AG08395 (cell line): Measurements from ENCODE around the gene ENTREP3.
A peak's percentile ranks its signal among the peaks of the same experiment; 100 is the strongest.
"Not testable (repeated sequence)": the region's sequence is repeated elsewhere in the genome, so short reads cannot be mapped to it uniquely, and the experiment has no call there.

Experiments used
- DNase-seq: peaks from one replicate; pipeline ENCODE4 v3.0.0; 2012; ENCODE audit warnings: mixed read lengths, low spot score

Gene ENTREP3, protein sequence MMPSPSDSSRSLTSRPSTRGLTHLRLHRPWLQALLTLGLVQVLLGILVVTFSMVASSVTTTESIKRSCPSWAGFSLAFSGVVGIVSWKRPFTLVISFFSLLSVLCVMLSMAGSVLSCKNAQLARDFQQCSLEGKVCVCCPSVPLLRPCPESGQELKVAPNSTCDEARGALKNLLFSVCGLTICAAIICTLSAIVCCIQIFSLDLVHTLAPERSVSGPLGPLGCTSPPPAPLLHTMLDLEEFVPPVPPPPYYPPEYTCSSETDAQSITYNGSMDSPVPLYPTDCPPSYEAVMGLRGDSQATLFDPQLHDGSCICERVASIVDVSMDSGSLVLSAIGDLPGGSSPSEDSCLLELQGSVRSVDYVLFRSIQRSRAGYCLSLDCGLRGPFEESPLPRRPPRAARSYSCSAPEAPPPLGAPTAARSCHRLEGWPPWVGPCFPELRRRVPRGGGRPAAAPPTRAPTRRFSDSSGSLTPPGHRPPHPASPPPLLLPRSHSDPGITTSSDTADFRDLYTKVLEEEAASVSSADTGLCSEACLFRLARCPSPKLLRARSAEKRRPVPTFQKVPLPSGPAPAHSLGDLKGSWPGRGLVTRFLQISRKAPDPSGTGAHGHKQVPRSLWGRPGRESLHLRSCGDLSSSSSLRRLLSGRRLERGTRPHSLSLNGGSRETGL

DNA sequence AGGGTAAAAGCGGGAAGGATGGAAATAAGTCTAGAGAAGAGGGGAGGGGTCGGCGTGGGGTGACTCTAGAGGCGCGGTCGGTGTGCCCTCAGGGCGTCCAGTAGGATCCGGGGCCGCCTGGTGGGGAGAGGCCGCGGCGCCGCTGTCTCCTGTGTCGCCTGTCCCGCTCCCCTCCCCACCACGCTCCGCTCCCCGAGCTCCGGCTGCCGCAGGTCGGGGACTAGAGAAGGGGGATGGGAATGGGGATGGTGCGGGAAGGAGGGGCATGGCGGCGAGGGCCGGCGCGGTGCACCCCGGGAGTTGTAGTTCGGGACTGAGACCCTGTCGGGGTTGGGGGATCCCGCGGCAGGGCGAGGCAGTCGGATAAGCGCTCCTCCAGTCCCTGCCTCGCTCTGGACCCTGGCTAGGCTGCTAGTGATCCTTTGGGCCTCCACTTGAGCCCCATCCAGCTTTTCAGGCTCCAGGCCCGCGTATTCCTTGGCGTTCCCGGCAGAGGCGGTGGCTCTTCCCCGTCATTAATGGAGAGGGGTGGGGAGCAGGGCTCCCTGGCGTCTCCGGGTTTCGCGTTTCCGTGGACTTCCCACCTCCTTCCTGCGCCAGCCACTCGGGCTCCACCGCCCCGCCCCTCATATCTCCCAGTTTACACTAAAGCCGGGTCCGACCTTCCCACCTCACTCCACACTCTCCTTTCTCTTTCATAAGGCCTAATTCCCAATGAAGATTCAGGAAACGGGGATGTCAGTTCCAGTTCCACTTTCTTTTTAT, at the start of gene ENTREP3:
Gene ENTREP3 (minus strand): TSS at position 241 of the 765 bp plus-strand sequence. CDS start 606 bp downstream, outside the sequence.
- DNase-seq: peak; percentile 89

DNA sequence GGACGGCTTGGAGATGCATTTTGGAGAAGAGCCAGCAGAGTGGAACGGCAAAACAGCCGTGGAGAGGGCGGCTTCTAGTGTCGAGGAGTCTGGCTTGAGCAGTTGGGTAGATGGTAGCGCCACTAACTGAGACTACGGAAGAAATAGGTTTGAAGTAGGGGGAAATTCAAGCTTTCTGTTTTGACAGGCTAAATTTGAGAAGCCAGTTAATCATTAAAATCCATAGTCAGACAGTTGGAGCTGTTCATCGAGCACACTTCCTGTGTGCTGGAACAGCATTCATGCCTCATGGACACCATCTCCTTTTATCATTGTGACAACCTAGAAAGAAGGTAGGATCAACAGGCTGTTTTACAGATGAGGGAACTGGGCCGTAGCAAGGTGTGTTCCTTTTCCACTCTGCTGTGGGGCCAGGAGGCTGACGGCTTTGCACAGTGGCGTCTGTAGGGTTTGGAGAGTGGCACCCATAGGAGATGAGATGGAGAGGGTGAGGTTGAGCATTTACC, 49.3 kb upstream of the ENTREP3 start:
- no peak for DNase-seq

DNA sequence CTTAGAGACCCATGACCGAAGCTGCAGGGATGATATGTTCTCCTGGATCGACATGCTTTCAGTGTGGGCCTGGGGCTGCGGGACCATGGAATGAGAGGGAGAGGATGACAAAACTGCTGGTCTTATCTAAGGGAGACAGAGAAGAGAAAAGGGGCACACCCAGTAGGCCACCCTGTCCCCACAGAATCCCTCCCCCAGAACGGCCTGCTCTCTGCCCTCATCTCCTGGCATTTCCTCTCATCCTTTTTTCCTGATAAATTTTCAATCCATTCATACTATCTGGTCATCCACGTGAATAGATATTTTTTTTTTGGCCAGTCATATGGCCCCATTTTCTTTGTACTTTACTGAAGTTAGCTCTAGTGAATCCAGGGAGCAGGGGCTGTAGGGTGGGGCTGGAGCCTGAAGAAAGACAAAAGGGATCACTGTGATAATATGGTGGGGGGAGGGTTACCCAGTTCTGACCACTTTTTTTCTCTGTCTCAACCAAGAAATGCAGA, 46.1 kb upstream of the ENTREP3 start, which contains the start of gene PKLR:
Gene PKLR (minus strand): TSS at position 97 of the 500 bp plus-strand sequence. CDS start 43 bp downstream, at position 54.
- DNase-seq: no peak

DNA sequence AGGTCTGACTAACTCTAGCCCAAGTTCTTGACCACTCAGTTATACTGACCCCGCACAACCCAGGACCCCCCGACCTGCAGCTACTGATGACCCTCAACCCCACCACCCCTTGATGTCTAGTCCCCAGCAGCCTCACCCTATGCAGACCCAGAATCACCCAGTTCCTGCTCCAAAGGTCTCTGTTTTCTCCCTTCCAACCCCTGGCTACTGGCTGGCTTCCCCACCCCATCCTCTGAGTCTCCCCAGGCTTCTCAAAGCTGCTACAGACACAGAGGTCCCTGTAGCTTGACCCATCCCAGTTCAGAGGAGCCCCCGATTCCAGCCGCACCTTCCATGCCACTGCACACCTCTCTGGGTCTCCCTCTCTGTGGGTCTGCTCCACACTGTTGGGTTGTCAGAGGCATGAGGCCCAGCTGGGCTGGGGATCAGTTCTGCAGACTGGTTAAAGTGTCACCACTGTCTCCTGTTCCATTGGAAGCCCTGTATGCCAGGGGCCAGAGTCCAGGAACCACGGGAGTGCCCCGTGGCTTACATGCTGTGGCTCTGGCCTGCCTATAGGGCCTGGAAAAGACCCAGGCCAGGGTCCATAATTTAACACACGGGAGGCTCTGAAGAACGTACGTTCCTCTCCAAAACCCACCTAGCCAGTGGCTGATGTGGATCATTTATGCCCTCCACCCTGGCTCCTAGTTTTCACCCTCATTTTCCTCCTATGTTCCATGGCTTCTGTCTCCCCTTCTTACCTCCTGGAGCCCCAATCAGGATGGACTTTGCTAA, 45.5 kb upstream of the ENTREP3 start:
- DNase-seq: no peak

DNA sequence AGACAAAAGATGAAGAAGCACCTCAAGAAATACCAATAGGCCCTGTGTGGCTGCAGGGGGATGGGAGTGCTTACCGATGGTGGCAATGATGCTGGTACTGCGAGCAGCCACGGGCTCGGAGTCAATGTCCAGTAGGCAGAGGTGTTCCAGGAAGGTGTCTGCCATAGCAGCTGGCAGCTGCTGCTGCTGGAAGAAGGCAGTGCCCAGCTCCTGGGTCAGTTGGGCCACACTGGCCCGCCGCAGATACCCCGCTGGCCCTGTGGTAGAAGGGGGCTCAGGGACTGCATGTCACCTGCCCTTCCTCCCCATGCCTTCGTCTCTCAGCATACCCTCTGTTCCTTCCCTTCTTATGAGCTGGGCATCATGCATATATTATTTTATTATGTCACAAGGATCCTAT, 44.7 kb upstream of the ENTREP3 start:
- DNase-seq: no peak

DNA sequence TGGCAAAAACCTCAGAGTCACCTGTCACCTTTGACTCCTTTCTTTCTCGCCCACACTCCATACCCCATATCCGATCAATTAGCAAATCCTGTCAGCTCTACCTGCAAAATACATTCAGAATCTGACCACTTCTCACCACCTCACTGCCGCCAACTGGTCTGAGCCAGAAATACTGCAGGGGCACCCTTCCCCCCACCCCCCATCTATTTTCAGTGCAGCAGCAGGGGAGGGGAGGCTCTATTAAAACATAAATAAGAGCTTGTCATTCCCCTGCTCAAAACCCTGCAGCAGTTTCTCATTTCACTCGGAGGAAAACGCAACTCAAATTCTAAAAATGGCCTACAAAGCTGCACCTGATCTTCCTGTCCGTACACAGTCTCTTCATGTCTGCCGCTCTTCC, 42.1 kb upstream of the ENTREP3 start:
- DNase-seq: no peak

DNA sequence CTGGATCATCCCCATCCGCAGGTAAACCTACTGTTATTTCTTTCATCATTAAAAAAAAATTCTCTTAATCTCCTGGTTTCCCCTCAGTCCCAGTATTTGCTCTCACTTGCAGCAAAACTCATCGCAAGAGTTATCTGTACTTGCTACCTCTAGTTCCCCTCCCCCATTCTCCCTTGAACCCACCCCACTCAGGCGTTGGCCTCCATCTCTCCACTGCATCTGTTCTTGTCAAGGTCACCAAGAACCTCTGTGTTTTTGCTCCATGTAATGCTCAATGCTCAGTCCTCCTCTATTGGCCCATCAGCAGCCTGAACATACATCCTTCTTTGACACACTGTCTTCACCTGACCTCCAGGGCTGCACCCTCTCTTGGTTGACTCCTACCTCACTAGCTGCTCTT, 41.4 kb upstream of the ENTREP3 start:
- DNase-seq: no peak

DNA sequence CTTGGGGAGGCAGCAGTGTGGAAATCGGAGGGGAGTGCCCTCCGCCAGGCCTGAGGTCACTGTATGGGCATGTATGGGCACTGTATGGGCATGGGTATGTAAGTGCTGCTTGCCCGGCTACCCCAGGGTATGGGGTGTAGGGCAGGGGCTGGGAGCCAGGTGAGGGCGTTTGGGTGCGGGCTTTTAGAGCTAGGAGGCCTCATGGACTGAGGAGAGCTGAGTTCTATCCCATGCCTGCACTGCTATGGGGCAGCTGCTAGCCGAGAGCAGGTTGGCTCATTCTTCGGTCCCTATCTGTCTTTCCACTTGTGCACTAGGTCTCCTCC, 40.6 kb upstream of the ENTREP3 start:
- no peak for DNase-seq

DNA sequence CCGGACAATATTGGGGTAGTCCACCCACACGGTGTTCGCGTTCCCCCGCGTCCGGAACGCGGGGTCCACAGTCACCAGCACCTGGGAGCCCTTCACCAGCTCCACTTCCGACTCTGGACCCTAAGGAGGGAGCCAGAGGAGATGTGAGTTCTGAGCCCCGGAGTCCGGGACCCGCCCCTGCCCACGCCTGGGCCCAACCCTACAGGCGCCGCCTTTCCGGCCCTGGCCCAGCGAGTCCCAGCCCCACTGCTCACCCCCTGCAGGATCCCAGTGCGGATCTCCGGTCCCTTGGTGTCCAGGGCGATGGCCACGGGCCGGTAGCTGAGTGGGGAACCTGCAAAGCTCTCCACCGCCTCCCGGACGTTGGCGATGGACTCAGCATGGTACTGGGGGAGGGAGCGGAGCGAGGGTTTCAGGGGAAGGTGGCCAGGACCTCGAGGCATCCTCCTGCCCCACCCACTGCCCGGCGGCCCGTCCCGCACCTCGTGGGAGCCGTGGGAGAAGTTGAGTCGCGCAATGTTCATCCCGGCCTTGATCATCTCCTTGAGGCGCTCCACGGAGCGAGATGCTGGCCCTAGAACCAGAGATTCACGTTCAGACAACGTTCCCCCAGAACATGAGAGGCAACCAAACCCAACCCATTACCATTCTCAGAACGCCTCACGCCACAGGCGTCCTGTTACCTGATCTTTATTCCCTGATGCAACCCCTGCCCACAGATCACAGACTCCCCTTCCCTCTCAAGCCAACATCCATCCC, 40.1 kb upstream of the ENTREP3 start:
- no peak for DNase-seq

DNA sequence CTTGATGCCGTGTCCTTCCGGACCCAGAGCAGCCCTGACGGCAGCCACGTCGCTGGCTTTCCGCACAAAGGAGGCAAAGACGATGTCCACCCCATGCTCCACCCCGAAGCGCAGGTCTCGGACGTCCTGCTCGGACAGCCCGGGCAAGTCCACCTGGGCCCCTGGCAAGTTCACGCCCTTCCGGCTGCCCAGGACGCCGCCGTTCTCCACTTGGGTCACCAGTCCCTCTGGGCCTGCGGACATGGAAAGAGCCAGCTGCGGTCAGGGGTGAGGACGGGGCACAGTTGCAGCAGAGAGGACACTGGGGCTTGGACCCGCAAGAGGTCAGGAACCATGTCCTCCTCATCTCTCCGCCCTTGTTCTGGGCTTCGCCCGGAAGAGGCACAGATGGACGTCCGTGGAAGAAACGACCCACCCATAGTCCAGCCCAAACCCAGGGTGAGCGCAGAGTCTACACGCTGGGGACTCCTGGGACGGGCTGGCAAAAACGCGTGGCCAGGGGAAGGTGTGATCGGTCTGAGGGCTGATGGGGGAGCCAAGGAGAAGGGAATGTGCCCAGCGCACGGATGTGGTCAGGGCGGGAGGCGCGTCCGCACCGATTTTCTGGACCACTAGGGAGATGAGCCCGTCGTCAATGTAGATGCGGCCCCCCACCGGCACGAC, 39.4 kb upstream of the ENTREP3 start:
- DNase-seq: no peak

DNA sequence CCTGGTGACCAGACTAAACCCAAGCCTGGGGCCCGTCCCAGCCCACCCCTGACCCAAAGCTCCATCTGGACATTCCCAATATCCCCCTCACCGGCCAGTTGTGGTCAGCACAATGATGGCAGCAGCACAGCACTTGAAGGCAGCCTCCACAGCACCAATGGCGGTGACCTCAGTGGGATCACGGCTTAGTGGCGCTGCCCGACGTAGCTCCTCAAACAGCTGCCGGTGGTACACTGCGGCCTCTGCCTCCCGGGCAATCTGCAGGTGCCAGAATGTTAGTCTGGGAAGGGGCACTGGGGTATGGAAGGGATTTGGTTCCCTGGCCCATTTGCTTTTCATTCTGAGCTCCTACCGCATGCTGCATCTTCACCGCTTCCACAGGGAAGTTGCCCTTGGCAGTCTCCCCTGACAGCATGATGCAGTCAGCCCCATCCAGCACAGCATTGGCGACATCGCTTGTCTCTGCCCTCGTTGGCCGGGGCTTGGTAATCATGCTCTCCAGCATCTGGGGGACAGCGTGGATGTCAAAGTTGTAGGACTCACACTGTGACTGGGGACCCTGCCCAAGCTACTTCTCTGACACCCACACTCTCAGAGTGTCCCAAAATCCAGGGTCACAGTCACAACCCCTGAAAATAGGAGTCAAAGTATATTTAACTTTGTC, 37.9 kb upstream of the ENTREP3 start:
- DNase-seq: no peak

DNA sequence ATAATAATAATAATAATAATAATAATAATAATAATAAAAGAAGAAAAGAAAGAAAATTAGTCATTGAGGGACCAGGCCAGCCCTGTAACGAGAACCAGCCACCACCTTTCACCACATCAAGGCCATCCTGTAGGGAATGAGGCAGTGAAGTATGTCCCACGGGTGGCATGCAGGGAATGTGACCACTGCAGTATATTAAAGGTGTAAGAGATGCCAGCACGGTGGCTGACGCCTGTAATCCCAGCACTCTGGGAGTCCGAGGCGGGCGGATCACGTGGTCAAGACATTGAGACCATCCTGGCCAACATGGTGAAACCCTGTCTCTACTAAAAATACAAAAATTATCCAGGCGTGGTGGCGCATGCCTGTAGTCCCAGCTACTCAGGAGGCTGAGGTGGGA, 35.7 kb upstream of the ENTREP3 start:
- DNase-seq: not testable (repeated sequence)

DNA sequence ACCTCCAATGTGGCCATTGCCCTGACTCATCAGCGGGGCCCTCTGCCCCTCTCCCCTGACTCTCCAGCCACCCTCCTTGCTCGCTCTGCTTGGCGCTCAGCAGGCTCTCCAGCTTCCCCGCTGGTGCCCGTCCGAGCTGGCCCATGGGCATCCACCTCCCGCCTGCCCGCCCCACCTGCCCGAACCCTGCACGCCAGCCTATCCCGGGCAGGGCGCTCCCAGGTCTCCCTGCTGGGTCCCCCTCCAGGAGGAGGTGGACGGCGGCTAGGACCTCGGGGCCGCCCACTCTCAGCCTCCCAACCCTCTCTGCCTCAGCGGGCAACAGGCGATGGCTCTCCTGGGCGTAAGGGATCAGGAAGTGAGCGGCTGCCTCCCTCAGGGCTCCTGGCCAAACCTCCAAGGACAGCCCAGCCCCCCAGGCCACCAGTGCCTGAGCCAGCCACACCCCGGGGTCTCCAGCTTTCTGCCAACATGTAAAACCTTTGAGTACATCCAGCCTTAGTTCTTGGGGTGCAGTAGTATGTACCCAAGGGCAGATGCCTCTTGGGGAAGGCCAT, 32.8 kb upstream of the ENTREP3 start:
- DNase-seq: no peak

DNA sequence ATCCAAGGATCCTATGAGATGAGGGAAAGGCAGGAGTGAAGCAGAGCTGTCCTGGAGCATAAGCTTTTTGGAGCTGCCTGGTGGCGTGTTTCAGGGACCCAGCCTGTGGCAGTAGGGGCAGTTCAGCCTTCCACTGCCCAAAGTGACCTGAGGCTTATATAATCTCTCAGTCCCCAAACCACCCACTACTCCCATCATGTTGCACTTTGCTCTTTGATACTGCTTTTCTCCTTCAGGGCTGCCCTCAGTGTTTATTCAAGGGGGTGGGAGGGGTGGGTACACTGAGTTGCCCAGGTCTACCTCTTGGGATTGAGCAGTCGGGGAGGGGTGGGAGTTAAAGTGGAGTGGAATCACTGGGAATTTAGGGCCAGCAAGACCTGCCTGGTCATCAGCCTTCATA, 31.3 kb upstream of the ENTREP3 start:
- no peak for DNase-seq

DNA sequence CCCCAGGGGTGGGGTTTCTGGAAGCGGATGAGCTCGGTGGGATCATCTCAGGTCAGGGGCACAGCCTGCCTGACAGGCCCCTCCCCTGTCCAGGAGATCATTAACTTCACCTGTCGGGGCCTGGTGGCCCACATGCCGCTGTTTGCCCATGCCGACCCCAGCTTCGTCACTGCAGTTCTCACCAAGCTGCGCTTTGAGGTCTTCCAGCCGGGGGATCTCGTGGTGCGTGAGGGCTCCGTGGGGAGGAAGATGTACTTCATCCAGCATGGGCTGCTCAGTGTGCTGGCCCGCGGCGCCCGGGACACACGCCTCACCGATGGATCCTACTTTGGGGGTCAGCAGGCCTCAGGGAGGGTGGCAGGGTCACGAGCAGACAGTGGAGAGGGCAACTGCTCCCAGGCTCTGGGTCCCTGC, 30.4 kb upstream of the ENTREP3 start:
- DNase-seq: no peak

DNA sequence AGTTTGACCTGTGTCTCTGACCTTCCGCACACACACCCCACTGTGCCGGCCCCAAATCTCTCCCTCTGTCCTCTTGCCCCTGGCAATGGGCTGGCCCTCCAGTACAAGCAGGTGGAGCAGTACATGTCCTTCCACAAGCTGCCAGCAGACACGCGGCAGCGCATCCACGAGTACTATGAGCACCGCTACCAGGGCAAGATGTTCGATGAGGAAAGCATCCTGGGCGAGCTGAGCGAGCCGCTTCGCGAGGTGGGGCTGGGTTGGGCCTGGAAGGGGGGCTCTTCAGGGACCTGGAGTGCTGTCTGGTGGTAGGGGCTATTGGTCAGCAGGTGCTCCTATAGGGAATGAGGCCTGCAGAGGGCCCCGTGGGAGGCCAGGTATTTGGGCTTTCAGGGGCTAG, 29.8 kb upstream of the ENTREP3 start:
- no peak for DNase-seq

DNA sequence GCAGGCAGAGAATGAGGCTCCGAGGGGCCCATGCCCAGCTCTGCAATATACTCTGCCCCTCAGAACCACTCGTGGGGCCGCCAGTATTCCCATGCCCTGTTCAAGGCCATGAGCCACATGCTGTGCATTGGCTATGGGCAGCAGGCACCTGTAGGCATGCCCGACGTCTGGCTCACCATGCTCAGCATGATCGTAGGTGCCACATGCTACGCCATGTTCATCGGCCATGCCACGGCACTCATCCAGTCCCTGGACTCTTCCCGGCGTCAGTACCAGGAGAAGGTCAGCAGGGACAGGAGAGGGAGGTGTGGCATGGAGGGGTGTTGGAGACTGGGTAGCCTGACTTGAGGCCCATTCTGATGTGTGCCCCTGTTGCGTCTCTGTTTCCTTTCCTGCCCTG, 29.2 kb upstream of the ENTREP3 start:
- DNase-seq: no peak

DNA sequence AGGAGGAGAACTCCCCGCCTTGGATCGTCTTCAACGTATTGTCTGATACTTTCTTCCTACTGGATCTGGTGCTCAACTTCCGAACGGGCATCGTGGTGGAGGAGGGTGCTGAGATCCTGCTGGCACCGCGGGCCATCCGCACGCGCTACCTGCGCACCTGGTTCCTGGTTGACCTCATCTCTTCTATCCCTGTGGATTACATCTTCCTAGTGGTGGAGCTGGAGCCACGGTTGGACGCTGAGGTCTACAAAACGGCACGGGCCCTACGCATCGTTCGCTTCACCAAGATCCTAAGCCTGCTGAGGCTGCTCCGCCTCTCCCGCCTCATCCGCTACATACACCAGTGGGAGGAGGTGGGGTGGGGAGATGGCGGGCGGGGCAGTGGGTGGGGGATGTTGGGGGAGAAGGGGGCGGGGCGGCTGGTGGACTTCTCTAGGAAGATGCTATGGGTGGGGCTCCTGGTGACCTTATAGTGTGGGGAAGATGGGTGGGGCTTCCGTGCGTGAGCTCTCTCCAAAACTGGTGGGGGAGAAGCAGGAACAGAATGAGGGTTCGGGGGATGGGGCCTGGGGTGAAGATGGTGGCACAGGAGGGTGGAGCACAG, 27.3 kb upstream of the ENTREP3 start:
- no peak for DNase-seq

DNA sequence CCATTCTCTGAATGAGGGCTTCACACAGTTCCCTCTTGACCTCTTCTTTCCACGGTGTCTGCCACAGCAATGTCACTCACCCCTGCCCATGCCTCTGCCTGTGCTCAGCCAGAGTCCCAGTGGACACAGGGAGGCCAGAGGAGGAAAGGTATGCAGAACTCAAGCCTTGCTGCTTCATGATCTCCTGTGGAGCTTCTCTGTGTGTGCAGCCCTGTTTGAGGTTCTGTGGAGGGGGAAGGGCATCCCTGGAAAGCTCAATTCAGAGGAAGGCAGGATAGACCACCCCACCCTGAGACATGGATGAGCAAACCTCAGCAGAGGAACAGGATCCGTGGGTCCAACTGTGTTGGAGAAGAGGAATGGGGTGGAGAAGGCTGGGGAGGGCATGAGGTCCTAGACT, 24.0 kb upstream of the ENTREP3 start:
- DNase-seq: no peak
